HepG2 (cell line): ENCODE data around the gene BRMS1. TPM values are rescaled to one million over a fixed set of nuclear protein-coding genes. Genes with fewer than 3 reads are reported as not detected.

Experiments used
- AGO2 ChIP-seq: fragments of 200-400 bp; formaldehyde crosslinking; optimal IDR thresholded peaks from 2 replicates; pipeline ENCODE3; 2017; ENCODE audit warnings: mild to moderate bottlenecking, low read depth, low read length, moderate library complexity
- CBFB ChIP-seq: sonication (generic); formaldehyde crosslinking; IDR thresholded peaks from 2 replicates; pipeline ENCODE4 v1.4.0; 2020; ENCODE audit warnings: missing genetic modification reagents
- KLF12 ChIP-seq: sonication (generic); formaldehyde crosslinking; IDR thresholded peaks from 2 replicates; pipeline ENCODE4 v1.4.0; 2020; ENCODE audit warnings: missing genetic modification reagents, borderline replicate concordance
- MAFK ChIP-seq, 2 experiments: IDR thresholded peaks in 1 of 2; conservative IDR thresholded peaks in 1 of 2; 2 replicates each; pipeline ENCODE4 v1.6.1; 2011; ENCODE audit warnings: improper control_type of control experiment in 2 of 2, low read length in 2 of 2
- STAG1 ChIP-seq: sonication (generic); formaldehyde crosslinking; IDR thresholded peaks from 2 replicates; pipeline ENCODE4 v1.4.0; 2020; ENCODE audit warnings: missing genetic modification reagents
- ZFAT ChIP-seq: sonication (generic); formaldehyde crosslinking; conservative IDR thresholded peaks from 2 replicates; pipeline ENCODE4 v1.8.1; 2023; ENCODE audit warnings: missing genetic modification reagents, inconsistent platforms
- ZNF232 ChIP-seq: sonication (generic); formaldehyde crosslinking; IDR thresholded peaks from 2 replicates; pipeline ENCODE4 v1.4.0; 2020; ENCODE audit warnings: missing genetic modification reagents, borderline replicate concordance
- ZNF547 ChIP-seq: sonication (generic); formaldehyde crosslinking; IDR thresholded peaks from 2 replicates; pipeline ENCODE4 v1.5.1; 2020; ENCODE audit warnings: mild to moderate bottlenecking, missing genetic modification reagents
- ZNF572 ChIP-seq: sonication (generic); formaldehyde crosslinking; IDR thresholded peaks from 2 replicates; pipeline ENCODE4 v1.5.1; 2020; ENCODE audit warnings: mild to moderate bottlenecking, missing genetic modification reagents
- ZNF883 ChIP-seq: sonication (generic); formaldehyde crosslinking; IDR thresholded peaks from 2 replicates; pipeline ENCODE4 v1.5.1; 2020; ENCODE audit warnings: mild to moderate bottlenecking, missing genetic modification reagents; ENCODE audit errors: not compliant biosample characterization
- ZZZ3 ChIP-seq: sonication (generic); formaldehyde crosslinking; IDR thresholded peaks from 2 replicates; pipeline ENCODE4 v1.4.0; 2020; ENCODE audit warnings: missing genetic modification reagents, mild to moderate bottlenecking, borderline replicate concordance
- polyA plus RNA-seq, 8 experiments: library from polyadenylated mRNA; depleted of rRNA in 3 of 8; stranded (reverse) in 7 of 8; unstranded in 1 of 8; fragments of >200 nt; fragmentation: Illumina TruSeq in 4 of 8; extraction: Trizol in 4 of 8; gene quantifications; 2 replicates each; pipeline versions ENCODE4 v1.2.1 to v1.2.3, GENCODE V29; 2011 to 2016; ENCODE audit warnings: low read depth in 4 of 8, missing spikeins in 1 of 8, mixed read lengths in 1 of 8; ENCODE audit not compliant: insufficient read depth in 1 of 8
- total RNA-seq, 5 experiments: library from RNA; depleted of rRNA; stranded (reverse); fragments of >200 nt; fragmentation: Illumina TruSeq; extraction: Trizol; gene quantifications; 2 replicates each; pipeline ENCODE4 v1.2.3, GENCODE V29; 2016; ENCODE audit warnings: low read depth in 1 of 5
- TF ChIP-seq, protein P1 (sequence below): sonication (generic); formaldehyde crosslinking; IDR thresholded peaks from 2 replicates; pipeline ENCODE4 v1.5.0; 2020; ENCODE audit warnings: missing genetic modification reagents
- TF ChIP-seq, protein P2 (sequence below): sonication (generic); formaldehyde crosslinking; IDR thresholded peaks from 2 replicates; pipeline ENCODE4 v1.5.1; 2020; ENCODE audit warnings: missing genetic modification reagents, mild to moderate bottlenecking, borderline replicate concordance
- TF ChIP-seq, protein P3 (sequence below): sonication (generic); formaldehyde crosslinking; IDR thresholded peaks from 2 replicates; pipeline ENCODE4 v1.5.0; 2020; ENCODE audit warnings: mild to moderate bottlenecking, missing genetic modification reagents
- TF ChIP-seq, protein P4 (sequence below): sonication (generic); formaldehyde crosslinking; IDR thresholded peaks from 2 replicates; pipeline ENCODE4 v1.5.0; 2020; ENCODE audit warnings: mild to moderate bottlenecking, missing genetic modification reagents
- TF ChIP-seq, protein P5 (sequence below): sonication (generic); formaldehyde crosslinking; IDR thresholded peaks from 2 replicates; pipeline ENCODE4 v1.9.0; 2022; ENCODE audit warnings: missing genetic modification reagents, mild to moderate bottlenecking, borderline replicate concordance

The BRMS1 gene
- total and polyA plus RNA-seq, 2 of the 13 experiments (the other 11 are each of a cell fraction or from before 2014, with no cell fraction given) = 15.8 to 55.7 TPM

DNA sequence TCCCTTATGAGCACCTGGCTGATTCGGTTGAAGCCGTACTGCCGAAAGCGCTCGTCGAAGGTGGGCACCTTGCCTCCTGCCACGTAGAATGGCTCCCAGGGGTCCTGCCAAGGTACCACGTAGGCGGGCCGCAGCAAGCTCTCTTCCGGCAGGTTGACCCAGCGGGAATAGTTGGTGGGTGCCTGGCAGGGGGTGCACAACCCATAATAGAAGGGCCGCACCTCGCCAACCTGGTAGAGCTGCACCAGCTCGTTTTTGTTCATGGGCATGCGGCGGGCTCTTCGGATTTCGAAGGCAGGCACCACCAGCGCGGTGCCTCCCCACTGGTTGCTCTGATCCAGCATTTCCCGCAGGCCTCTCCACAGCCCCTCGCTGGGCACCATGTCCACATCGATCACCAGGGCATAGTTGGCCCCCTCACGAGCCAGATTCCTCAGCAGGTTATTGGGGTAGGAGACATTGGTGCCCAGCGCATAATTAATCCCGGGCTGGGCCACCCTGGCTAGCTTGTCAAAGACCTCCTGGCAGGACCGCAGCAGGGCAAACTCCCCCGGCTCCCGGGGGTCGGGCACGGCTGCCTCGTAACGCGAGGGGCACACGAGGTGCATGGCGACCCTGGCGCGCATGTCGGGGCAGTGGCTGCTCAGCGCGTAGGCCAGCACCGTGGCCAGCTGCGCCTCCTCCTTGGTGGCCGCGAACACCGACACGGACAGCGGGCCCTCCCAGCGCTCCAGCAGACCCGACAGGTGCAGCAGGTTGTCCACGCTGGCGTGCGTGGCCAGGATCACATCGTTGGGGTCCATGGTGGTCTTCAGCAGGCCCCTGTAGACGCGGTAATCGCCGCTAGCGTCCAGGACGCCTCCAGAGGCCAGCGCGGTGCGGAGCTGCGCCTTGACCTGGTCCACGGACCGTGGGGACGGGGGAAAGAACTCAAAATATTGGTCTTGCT, 1.8 kb upstream of the BRMS1 start (continued):
- TF ChIP-seq, protein P1, sequence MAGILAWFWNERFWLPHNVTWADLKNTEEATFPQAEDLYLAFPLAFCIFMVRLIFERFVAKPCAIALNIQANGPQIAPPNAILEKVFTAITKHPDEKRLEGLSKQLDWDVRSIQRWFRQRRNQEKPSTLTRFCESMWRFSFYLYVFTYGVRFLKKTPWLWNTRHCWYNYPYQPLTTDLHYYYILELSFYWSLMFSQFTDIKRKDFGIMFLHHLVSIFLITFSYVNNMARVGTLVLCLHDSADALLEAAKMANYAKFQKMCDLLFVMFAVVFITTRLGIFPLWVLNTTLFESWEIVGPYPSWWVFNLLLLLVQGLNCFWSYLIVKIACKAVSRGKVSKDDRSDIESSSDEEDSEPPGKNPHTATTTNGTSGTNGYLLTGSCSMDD = peak; percentile 81; the same call in 1 of the 2 replicates
- TF ChIP-seq KLF12 = 0 out of 2 replicates have a peak, but pooled peaks have one; percentile 59
- TF ChIP-seq, protein P2, sequence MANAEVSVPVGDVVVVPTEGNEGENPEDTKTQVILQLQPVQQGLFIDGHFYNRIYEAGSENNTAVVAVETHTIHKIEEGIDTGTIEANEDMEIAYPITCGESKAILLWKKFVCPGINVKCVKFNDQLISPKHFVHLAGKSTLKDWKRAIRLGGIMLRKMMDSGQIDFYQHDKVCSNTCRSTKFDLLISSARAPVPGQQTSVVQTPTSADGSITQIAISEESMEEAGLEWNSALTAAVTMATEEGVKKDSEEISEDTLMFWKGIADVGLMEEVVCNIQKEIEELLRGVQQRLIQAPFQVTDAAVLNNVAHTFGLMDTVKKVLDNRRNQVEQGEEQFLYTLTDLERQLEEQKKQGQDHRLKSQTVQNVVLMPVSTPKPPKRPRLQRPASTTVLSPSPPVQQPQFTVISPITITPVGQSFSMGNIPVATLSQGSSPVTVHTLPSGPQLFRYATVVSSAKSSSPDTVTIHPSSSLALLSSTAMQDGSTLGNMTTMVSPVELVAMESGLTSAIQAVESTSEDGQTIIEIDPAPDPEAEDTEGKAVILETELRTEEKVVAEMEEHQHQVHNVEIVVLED (CRISPR knock-in tag) = peak; percentile 6; the same call in 1 of the 2 replicates
- TF ChIP-seq STAG1 (CRISPR knock-in tag) = 0 out of 2 replicates have a peak, but pooled peaks have one; percentile 2
- no peak for TF ChIP-seq MAFK (conservative IDR thresholded peaks at IDR 0.05 in 1 of 2, IDR thresholded peaks at IDR 0.05 in 1 of 2; ENCODE audit: low read length in 2 of 2)
- TF ChIP-seq ZZZ3 (CRISPR knock-in tag) = no peak
- TF ChIP-seq AGO2 = peak; percentile 64
- peak; percentile 94; the same call in 1 of the 2 replicates for TF ChIP-seq ZNF572 (CRISPR knock-in tag)
- TF ChIP-seq ZNF883 (CRISPR knock-in tag) = no peak
- TF ChIP-seq ZNF232 (CRISPR knock-in tag) = no peak
- TF ChIP-seq, protein P3, sequence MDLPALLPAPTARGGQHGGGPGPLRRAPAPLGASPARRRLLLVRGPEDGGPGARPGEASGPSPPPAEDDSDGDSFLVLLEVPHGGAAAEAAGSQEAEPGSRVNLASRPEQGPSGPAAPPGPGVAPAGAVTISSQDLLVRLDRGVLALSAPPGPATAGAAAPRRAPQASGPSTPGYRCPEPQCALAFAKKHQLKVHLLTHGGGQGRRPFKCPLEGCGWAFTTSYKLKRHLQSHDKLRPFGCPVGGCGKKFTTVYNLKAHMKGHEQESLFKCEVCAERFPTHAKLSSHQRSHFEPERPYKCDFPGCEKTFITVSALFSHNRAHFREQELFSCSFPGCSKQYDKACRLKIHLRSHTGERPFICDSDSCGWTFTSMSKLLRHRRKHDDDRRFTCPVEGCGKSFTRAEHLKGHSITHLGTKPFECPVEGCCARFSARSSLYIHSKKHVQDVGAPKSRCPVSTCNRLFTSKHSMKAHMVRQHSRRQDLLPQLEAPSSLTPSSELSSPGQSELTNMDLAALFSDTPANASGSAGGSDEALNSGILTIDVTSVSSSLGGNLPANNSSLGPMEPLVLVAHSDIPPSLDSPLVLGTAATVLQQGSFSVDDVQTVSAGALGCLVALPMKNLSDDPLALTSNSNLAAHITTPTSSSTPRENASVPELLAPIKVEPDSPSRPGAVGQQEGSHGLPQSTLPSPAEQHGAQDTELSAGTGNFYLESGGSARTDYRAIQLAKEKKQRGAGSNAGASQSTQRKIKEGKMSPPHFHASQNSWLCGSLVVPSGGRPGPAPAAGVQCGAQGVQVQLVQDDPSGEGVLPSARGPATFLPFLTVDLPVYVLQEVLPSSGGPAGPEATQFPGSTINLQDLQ (CRISPR knock-in tag) = 0 out of 2 replicates have a peak, but pooled peaks have one; percentile 49
- peak; percentile 78 for TF ChIP-seq CBFB (CRISPR knock-in tag)
- peak; percentile 47; the same call in 1 of the 2 replicates for TF ChIP-seq ZNF547 (CRISPR knock-in tag)
- TF ChIP-seq, protein P4, sequence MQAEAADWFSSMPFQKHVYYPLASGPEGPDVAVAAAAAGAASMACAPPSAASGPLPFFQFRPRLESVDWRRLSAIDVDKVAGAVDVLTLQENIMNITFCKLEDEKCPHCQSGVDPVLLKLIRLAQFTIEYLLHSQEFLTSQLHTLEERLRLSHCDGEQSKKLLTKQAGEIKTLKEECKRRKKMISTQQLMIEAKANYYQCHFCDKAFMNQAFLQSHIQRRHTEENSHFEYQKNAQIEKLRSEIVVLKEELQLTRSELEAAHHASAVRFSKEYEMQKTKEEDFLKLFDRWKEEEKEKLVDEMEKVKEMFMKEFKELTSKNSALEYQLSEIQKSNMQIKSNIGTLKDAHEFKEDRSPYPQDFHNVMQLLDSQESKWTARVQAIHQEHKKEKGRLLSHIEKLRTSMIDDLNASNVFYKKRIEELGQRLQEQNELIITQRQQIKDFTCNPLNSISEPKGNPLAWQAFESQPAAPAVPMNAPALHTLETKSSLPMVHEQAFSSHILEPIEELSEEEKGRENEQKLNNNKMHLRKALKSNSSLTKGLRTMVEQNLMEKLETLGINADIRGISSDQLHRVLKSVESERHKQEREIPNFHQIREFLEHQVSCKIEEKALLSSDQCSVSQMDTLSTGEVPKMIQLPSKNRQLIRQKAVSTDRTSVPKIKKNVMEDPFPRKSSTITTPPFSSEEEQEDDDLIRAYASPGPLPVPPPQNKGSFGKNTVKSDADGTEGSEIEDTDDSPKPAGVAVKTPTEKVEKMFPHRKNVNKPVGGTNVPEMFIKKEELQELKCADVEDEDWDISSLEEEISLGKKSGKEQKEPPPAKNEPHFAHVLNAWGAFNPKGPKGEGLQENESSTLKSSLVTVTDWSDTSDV = peak; percentile 76; the same call in 1 of the 2 replicates
- TF ChIP-seq ZFAT = 0 out of 2 replicates have a peak, but pooled peaks have one; percentile 21
- TF ChIP-seq, protein P5, sequence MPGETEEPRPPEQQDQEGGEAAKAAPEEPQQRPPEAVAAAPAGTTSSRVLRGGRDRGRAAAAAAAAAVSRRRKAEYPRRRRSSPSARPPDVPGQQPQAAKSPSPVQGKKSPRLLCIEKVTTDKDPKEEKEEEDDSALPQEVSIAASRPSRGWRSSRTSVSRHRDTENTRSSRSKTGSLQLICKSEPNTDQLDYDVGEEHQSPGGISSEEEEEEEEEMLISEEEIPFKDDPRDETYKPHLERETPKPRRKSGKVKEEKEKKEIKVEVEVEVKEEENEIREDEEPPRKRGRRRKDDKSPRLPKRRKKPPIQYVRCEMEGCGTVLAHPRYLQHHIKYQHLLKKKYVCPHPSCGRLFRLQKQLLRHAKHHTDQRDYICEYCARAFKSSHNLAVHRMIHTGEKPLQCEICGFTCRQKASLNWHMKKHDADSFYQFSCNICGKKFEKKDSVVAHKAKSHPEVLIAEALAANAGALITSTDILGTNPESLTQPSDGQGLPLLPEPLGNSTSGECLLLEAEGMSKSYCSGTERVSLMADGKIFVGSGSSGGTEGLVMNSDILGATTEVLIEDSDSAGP (CRISPR knock-in tag) = peak; percentile 20
